ELR (cell line): ENCODE measurements around the gene PHACTR3.

Experiments used
- DNase-seq: peaks from one replicate; pipeline ENCODE4 v3.0.0-alpha.2; 2015; ENCODE audit warnings: low read depth

Gene PHACTR3

DNA sequence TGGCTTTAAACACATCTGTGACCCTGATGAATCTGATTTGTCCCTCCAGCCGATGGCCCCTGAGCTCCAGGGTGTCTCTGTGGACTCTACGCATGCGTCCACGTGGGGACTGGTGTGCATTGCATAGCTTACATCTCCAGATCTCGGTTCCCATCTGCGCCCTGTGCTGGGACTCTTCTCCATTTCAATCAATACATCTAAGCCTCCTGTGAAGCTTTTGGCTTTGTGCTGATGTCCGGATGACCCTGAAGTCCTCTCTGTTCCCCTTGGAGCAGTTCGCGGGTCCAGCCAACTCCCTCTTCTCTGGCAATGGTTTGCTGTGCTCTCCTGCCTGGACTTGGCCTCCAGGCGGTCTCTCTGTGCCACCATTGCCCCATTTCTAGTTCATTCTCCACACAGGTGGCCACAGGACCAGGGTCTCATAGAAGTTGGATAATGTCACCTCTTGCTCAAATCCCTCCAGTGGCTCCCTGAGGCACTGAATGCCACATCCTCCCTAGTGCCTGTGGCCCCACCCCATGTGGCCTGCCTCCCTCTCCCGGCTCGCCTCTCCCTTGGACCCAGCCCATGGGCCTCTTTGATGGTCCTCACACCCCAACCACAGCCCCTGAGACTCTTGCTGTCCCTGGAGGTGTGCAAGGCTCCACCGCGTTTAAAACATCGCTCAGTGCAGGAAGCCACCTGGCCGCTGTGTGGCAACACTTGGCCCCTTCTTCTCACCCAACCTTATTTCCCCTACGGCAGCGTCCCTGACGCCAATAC is 173.7 kb downstream of the PHACTR3 start:
- DNase-seq: no peak

DNA sequence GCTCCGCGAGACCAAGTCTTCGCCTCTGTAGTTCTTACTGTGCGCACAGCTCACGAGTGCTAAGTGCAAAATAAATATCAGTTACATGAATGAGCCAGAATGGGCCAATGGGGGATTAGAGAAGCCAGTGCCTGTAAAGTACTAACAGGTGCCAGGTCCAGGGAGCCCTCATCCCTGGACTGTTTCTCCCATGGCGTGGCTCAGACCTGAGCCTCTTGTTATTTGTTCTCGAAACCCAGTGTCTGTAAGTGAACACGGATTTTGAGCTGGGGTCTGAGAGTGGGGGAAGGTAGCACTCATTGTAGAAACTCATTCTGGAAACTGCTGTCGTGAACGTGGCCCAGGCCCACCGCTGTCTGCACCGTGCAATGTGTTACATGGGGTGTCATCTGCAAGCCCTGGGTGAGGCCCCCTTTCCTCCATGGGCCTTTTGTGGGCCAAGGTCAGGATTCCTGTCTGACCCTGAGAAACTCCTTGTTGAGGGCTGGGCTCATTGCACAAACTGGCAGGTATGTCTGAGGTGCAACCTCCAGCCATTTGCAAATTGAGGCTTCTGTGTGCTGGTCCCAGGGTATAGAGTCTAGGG is 174.4 kb downstream of the PHACTR3 start:
- DNase-seq: no peak

- no peak for DNase-seq
Observed at GRCh38 chr20:59779656-59780380, 175.5 kb downstream of the PHACTR3 start.

GRCh38 chr20:59780494-59781185 is 176.3 kb downstream of the PHACTR3 start:
- no peak for DNase-seq

DNA sequence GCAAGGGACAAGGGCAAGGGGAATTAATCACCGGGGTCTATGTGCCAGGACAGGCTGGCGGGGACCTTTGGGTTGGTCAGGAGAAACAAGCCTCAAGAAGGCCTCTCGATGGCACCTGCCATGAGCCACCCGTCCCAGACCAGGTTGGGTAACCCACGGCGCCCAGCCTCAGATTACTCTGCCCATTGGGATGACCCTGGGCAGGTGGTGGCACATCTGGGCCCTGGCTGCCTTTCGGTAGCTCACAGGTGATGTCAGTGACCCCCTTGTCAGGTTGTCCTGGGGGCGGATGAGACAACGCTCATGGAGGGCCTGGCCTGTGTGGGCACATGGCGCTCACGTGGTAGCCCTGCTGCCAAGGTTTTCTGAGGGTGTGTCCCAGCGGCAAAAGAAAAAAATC is 176.9 kb downstream of the PHACTR3 start:
- DNase-seq: no peak

DNA sequence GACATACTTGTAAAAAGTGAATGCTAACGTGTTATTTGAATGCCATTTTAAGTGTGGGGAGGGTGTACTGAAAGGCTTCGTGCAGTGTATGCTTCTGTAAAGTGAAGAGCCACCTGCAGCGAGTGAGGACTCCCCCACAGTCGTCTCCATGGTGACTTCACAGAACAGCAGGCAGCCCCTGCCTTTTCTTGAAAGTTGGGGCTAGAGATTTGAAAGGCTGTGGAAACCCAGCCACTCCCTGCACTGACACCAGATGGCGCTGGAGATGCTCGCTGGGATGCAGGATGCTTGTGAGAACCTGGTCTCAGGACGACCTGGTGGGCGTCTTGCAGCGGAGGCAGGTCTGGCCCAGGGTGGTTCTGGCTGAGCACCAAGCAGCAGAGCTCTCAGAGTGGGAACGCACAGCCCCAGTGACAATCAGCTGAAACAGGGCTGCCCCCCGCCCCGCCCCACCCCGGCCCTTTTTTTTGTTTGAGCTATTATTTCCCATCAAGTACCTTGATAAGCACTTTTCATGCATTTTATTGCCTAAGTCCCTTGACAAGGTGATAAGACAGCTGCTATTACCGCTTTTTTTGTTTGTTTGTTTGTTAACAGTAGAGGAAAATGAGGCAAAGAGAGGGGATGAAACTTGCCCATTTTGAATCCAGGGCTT is 178.8 kb downstream of the PHACTR3 start:
- peak; percentile 22 for DNase-seq

DNA sequence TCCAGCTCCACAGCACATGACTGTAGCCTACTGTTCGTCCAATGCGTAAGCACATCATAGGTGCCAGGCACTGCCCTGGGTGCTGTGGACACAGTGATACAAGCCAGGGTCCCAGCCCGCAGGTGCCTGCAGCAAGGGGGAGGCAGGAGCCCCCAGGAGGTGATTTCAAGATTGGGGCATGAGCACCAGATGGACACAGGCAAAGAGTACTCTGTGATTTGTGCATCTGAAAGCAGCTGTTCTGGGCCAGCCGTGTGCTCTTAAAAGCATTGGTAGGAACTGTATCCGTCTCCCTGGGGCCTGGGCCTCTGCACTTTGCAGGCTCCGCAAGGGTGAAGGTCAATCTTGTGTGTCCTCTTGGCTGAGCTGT is 179.3 kb downstream of the PHACTR3 start:
- DNase-seq: no peak

DNA sequence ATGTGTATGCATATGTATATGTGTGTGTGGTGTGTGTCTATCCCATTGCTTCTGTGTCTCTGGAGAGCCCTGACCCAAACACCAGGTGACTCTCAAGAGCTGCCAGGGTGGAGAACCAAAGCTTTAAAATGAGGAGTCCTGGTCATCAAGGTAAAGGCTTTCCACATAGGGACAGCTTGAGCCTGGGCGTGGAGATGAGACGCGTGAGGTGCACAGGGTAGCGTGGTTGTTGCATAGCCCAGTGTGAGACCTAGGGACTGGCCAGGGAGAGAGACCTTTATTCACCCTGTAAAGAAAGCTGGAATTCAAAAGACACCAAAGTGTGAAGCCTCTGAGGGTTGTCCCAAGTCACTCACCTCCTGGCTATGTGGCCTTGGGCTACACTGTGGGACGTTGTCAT is 180.0 kb downstream of the PHACTR3 start:
- no peak for DNase-seq

DNA sequence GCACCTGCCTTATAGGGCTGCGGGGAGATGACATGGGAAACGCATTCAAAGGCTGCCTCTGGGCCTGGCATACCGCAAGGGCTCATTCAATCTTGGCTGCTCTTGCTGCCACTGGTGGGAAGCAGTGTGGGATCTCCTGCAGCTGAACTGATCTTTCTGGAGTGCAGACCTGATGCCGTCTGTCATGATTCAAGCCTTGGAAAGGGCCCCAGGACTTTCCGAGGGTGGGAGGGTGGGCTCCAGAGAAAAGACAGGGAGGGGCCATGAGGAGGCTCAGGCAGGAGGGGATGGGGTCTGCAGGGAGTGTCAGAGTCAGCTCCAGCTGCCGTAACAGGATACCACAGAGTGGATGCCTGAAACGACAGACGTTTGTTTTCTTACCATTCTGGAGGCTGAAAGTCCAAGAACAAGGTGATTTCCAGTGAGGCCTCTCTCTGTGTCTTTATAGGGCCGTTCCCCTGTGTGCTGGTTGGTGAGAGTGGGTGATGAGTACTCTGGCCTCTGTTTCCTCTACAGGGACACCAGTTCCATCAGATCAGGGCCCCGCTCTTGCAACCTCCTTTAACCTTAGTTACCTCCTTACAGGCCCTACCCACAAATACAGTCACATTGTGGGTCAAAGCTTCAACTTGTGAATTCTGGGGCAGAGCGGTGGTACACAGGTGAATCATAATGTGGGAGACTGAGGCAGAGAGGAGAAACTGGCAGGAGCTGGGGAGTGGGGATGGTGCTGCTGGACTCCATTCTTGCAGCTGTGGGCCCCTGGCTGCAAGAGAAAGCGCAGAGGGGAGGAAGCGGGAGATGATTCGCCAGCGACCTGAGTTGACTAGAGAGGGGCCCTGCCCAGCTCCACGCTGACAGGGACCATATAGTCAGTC is 180.7 kb downstream of the PHACTR3 start:
- no peak for DNase-seq

DNA sequence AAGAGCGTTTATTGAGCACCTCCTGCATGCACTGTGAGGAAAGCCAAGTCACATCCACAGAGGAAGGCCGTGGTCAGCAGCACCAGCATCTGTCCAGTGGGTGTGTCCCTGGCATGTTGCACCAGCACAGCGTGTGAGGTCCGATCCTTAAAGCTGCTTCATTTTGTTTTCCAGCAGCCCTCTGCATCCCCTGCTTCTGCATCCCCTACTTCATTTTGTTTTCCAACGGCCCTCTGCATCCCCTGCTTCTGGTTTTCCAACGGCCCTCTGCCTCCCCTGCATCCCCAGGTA is 181.3 kb downstream of the PHACTR3 start:
- DNase-seq: no peak

DNA sequence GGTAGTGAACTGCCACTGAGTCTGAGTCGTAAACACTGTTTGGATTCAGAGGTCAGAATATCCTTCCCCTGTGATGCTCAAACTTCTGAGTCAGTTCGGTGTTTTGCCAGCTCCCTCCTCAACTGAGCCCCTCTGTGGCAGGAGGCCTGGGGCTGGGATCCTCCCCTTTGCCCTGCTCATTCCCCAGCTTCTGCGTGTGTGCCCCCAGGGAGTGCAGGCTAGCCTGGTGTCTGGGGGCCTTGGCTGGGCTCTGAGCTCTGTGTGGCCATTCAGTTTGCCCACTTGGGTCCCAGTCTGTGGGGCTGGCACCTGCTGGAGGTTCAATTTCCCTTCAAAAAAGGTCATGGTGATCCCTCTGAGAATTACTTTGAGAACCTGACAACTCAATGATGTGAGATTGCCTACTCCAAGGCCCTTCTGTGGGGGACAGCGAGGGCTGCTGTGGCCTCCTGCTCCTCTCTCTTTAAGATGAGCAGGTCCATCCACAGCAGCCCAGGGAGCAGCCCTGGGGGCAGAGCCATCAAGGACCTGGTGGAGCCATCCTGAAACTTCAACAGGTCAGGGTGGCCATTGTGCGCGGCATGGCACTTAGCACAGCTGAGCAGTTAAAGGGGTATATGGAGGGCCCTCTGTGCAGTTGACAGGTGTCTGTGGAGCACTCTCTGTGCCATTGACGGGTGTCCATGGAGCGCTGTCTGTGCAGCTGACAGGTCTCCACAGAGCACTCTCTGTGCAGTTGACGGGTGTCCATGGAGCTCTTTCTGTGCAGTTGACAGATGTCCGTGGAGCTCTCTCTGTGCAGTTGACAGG is 181.9 kb downstream of the PHACTR3 start:
- no peak for DNase-seq

- DNase-seq: no peak
Observed at GRCh38 chr20:59786801-59787537, 182.6 kb downstream of the PHACTR3 start.

- DNase-seq: no peak
Observed at GRCh38 chr20:59787538-59787890, 183.2 kb downstream of the PHACTR3 start.

DNA sequence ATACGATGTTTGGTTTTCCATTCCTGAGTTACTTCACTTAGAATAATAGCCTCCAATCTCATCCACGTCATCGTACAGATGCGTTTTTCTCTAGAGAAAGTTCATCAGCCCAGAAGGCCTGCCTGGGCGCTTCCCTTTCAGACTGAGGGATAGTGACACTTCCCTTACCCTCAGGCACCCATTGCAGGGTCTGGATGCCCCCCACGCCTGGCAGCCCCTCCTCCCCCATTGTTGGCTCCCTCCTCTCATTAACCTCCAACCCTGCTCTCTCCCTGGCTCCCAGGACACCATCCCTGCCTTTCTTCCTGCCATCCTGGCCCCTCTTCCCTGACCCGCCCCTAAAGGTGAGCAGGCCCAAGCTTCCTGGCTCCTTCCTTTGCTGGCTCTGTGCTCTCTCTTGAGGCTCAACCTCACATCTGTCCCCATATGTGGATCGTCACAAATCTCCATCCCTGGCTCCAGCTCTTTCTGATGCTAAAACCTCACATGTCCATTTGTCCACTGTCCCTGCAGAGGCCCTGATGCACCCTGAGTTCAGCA is 183.9 kb downstream of the PHACTR3 start:
- no peak for DNase-seq

DNA sequence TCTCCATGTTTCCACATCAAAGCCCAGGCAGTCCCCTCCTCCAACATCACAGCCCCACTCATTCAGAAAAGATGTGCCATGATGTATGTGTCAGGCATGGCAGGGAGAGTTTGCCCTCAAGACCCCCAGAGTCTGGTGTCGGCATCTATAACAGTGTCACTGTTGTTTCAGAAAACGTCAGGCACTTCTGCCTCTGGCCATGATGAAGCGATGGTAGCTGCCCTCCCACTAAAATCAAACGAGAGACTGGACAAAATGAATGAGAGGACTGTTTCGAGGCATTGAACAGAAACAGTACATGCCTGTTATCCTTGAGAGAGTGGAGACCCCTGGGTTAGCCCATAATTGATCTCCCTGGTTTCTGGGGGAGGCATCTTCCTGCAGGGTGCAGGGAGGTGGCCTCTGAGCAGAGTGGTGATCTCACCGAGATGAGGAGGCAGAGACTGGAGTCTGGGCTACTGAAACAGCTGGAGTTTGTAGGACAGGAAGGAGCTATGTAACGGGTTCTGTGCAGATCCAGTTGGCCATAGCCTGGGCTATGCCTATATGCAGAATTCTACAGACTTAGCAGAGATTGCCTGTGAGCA is 184.6 kb downstream of the PHACTR3 start:
- no peak for DNase-seq

DNA sequence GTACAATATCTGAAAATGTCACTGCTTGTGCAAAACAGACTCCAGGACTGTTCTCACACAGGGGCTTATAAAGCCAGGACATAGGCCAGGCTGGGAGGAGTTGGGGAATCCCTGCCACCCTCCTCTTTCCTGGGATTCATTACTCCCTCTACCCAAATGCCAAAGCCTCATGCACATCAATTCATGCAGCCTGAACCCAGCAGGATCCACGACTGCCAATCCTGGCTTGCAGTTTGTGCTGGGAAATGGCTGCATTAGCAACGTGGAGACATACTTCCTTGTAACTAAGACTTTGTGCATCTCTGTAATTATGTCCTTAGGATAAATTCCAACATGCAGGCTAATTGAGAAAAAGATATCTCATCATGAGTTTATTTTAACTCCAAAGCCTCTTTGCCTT is 185.3 kb downstream of the PHACTR3 start:
- no peak for DNase-seq

- DNase-seq: no peak
Observed at GRCh38 chr20:59790346-59790745, 186.0 kb downstream of the PHACTR3 start.

GRCh38 chr20:59792300-59792699 is 188.0 kb downstream of the PHACTR3 start:
- DNase-seq: no peak

DNA sequence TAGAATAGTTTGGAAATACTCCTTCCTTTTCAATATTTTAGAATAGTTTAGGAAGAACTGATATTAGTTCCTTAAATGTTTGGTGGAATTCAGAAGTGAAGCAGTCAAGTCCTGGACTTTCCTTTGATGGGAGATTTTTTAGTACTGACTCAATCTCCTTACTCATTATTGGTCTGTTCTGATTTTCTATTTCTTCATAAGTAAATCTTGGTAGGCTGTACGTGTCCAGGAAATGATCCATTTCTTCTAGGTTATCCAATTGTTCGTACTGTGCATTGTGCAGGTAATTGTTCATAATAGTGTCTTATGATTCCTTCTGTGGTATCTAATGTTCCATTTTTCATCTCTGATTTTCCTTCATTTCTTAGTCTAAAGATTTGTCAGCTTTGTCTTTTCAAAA is 190.2 kb downstream of the PHACTR3 start:
- no peak for DNase-seq
